DMS114 treated with DMSO at 0.1 percent for 48 hours (cell line): ENCODE data around the gene MPPED2.
"Not testable (repeated sequence)": the region's sequence is repeated elsewhere in the genome, so short reads cannot be mapped to it uniquely, and the experiment has no call there.

ENCODE experiments used
- DNase-seq: peaks from one replicate; lab custom pipeline; 2025; ENCODE audit not compliant: unreplicated experiment; lab: John Stamatoyannopoulos, UW

MPPED2 gene

DNA sequence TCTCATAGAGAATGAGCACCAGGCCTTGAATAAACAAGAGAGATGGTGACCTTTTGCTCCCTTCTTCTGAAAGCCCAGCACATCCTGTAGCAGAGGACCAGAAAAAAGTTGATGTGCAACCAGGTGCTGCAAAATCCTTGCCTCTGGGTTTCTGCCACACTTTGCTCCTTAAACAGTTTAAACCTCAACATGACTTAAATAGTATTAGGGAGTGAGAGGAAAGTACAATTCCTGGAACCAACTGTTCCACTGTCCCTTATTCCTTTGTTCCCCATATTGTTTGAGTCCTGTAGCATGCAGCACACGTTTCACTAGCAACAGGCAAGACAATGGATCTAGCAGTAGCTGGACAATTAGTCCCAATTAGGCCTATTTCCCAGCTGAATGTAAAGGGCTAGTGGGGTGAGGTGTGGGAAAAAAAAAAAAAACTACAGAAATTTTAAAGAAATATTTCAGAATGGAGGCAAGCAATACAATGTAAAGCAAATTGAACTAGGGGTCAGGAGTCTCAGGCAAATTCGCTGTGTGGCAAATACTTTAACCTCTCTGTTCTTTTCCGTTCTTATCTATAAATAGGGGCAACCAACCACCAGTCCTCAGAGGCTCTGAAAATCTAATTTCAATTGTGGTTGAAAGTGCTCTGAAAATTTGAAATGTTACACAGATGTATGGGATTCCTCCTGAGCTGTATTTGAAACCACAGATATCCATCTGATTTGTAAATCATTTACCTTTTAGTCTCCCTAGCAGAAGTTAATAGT lies 6.6 kb downstream of the MPPED2 start:
- no peak for DNase-seq

DNA sequence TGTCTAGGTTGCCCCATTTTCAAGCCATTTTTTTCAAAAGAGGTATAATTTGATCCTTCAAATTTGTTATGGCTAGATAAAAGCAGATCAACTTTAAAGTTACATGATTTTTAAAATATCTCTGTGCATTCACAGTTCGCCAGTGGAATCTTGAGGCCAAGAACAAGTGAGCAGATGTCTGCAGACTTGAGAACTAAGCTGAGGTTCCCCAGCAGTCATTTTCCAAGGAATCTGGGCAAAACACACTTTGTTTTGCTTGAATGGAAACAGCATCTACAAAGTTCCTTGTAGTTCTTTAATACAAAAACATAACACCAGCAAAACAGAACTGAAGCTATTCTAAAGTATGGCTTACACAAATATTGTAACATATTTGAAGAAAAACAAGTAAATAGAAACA lies 7.7 kb downstream of the MPPED2 start:
- DNase-seq, result no peak

DNA sequence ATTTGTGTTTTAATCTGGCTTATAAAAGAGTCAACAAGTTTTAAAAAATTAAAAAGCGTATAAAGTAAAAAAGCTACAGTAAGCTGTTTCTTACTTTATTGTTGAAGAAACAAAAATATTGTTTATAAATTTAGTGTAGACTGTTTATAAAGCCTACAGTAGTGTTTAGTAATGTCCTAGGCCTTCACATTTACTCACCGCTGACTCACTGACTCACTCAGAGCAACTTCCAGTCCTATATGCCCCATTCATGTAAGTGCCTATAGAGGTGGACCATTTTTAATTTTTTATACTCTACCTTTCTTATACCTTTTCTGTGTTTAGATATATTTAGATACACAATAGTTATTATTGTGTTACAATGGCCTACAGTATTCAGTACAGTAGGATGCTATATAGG lies 12.2 kb downstream of the MPPED2 start:
- no peak for DNase-seq

DNA sequence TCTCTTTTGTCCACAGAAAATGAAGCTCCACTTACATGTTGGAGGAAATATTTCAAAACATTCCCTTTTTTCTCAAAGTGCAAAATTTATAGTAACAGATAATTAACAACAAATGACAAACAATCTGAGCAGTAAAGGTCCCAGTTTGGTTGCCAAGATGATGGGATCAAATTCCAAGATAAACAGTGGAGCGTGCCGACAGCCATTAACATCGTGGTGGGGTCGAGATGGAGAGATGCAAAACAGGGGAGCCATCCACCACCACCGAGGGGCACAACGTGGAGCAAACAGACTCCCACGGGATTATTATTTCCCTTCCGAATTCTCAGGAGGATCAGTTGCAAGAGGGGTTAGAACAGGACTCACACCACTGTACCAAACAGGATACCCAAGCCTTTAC lies 17.2 kb downstream of the MPPED2 start:
- DNase-seq, result no peak

DNA sequence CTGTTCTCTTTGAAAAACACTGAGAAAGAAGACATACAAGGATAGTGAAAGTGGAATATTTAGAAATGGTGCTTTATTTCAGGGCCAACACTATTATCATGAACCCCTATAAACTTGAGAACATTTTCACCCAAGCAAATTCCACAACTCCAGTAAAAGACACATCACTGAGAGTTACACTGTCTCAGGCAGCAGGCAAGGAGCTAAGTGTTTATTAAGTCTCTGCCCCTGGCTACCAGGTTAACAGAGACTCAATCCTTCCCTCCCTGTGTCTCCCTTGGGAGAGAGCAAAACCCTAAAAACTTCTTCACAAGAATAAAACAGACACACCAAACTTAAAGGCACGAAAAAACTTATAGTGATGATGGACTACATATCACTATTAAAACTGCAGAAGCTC lies 18.5 kb downstream of the MPPED2 start:
- no peak for DNase-seq

DNA sequence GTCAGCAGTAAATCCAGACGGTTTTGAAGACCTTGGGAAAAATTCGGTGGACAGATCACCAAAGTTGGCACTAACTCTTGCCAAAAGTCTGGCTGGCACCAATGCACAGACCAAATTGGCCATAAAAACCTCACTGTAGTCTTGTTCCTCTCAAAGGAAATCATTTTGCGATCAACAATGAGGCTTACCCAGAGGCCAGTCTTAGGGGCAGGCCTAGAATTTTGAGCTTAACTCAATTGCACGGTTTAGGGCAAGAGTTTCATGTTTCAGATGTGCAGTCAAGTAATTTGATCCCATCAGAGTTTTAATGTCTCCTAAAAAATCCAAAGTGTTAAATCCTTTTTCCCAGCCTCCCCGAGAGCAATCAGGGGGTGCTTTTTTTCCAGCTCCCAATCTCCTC lies 19.0 kb downstream of the MPPED2 start:
- DNase-seq, result no peak

DNA sequence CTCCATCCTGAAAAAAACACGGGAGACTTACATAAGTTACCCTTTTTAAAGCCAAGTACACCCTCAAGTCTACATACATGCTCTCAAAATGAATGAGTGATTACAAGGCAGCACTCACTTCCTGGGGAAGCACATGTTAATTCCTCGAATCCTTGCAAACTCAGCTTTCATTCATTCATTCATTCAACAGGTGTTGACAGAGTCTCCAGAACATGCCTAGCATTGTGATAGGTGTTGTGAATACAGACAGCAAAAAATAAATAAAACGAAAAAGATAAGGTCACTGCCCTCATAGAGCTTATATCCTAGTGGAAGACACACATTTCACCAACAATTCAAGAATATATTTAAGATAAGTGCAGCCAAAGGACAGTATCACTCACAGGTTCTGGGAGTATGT lies 19.7 kb downstream of the MPPED2 start:
- no peak for DNase-seq

DNA sequence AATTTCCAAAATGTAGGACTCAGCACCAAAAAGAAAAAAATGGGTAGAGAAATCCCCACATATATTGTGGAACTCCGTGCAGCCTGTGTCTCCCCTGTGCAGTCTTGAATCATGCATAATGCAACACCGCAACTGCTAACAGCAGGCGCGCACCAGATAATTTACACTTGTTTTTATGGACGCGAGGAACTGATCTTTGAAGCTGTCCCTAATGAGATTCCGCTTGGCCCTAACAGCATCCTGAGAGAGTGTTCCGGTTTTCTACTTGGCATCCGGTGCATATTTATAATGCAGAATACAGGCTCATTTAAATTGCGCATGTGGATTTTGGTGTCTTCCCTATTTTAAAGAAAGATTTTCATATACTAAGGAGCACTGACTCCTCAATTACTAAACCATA lies 21.1 kb downstream of the MPPED2 start:
- DNase-seq, result no peak

DNA sequence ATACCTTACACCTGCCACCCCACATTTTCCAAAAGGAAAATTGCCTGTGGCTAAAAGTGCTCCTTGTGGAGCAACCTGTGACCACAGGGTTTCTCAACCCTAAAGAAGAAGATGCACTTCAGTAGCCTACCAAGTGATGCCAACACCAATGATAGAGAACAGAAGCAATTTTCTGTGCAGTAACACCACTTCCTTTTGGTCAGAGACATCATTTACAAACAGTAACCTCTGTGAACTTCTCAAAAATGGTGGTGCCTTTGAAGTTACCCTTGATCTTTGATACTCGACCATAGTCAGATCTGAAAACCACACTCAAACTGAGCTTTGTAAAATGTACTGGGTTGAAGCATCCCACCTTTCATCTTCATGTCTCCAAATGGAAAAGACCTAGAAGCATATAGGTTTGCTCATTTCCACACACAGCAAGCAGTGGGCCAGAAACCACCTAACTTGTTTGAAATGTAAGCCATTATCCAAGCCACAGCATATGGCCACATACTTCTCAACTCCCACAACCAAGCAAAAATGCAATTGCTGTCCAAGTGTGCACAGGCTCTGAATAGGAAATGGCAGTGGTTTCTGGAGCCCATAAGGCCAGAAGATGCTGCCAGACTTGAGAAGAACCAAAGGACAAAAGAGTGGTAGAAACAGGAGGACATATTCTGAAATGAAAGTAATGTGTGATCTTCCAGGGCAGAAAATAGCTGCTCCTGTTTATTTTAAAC lies 24.3 kb downstream of the MPPED2 start:
- DNase-seq, result no peak

DNA sequence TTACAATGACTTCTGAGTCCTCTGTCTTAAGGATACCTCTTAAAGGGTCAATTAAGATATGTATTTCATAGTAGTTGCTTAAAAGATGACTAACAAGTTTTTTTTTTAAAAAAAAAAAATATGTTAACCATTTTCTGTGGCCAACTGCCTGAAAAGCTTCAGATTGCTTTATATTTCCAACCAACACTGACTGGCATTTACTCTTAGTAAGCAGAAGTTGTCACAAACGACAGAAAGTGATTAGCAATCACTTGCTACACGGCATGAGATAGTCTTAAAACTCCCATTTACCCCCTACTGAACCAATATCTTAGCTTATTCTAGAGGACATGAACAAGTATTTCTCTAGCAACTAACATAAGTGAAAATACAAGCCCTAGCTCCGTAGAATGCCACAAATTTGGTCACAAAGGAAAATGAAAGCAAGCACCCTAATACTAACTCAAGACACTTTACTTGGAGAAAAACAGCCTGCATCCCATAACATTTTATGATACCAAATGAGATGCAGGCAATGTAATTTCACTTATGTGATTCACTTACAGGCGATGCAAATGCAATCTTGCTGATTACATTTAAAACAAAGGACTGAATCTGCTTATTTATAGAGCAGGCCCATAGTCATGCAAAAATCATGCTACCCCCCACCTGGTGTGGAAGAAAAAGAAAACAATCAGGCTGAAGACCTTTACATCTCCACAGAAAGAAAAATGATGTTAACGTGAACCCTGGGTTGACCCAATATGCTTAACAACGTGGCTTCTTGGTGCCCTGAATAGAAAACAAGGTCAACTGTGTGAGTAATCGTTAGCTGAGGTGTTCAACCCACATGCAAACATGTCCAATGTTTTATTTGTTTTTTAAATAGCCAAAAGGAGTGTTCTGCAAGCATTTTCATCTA lies 25.7 kb downstream of the MPPED2 start:
- no peak for DNase-seq

DNA sequence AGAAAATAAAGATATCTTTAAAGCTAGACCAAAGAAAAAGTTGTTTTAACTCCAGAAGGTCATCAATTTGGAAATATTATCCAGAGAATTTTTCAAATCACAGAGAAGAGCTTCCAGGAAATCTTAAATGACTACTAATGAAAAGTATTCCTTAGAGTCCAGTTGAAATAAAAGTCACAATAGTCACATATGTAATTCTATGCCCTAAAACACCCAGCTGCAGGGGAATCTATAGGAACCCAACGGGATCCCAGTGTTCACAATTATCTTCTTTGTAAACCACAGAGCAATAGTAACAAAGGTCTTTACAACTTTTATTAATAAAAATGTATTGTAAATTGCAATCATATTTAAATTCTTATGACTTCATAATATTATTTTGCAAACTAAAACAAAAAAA lies 27.1 kb downstream of the MPPED2 start:
- no peak for DNase-seq

DNA sequence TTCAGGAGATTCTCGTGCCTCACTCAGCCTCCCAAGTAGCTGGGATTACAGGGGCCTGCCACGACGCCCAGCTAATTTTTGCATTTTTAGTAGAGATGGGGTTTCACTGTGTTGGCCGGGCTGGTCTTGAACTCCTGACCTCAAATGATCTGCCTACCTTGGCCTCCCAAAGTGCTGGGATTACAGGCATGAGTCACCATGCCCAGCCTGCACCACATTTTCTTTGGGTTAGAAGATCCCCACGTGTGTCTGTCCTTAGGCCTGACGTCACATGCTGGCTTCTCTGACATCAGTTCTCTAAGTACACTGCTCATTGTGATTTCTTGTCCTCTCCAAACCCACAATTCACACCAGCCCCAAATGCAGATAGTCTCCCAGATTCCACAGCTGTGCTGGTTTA lies 31.6 kb downstream of the MPPED2 start:
- DNase-seq, result not testable (repeated sequence)

DNA sequence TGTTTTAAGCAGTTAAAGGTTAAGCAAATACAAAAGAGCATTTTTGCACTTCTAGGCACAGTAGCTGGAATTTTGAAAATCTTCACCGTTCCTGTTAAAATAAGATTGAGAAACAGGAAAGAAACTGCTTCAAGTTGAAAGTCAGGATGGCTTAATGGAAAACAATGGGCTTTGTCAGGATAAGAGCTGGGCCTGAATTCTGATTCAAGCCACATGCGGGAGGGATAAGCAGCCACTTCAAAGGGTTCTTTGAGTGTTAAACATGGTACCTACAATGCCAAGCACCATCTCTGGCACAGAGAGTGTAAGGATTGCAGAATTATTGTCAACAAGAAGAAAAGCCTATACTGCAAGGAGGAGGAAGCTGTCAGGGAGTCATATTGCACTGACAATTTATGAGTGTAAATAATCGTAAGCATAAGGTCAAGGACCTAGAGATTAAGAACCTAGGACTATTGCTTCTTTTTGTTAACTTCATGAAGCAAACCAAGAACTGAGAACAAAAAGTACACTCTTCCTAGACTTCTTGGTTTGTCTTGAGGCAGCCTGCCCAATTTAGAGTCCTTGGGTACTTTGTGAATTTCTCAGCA lies 32.5 kb downstream of the MPPED2 start:
- no peak for DNase-seq

DNA sequence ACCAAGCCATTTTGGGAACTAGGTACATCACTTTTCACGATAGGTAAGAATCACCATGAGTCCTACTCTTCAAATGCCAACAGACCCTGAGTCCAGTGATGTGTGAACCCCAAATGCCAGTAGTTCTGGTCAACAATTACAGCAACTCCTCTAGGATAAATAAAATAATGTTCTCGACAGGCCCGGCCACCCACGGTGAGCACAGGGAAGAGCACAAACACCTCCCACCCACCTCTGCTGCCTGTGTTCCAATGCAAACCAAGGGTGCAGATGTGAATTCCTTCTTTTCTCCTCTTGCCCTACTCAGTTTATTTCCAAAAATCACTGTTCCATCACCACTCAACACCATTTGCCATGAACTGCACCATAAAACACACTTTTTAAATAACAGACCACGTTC lies 33.3 kb downstream of the MPPED2 start:
- no peak for DNase-seq

DNA sequence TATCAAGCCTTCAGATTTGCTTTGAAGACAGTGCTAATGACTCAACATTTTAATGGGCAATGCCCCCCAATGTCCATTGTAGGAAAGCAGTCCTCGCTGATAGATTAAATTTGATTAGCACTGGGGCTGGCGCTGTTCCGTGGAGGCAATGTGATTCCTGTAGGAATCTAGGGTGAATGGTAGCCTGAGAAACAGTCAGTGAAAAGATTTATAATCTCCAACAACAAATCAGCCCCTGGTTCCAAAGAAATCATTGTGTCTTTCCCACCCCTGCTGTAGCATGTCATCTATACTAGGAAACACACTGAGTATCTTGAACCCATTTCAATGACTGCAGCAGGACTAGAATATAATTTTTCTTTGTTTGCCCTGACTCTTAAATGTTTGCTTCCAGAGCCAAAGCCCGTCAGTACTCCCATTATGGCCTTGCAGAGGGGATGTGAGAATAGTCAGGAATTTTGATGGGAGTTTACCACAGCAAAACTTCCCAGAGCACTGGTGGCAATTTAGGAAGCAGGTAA lies 36.1 kb downstream of the MPPED2 start:
- DNase-seq, result no peak

DNA sequence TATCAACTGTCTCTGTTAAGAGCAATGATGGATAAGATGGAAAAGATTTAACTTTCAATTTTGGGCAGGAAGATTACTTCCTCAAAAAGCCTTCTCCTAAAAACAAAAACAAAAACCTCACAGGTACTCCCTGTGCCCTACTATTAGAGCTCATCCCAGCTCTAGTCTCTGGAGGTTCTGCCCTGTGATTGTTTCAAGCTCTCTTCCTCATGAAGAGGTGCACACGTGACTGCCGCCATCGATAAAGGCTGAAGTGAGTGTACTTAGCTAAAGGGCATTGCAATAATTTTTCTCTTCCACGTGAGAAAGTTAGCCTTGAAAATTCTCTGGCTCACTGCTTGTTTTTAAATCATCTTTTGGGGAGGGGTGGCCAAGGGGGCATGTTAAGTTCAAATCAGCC lies 36.6 kb downstream of the MPPED2 start:
- DNase-seq, result no peak

DNA sequence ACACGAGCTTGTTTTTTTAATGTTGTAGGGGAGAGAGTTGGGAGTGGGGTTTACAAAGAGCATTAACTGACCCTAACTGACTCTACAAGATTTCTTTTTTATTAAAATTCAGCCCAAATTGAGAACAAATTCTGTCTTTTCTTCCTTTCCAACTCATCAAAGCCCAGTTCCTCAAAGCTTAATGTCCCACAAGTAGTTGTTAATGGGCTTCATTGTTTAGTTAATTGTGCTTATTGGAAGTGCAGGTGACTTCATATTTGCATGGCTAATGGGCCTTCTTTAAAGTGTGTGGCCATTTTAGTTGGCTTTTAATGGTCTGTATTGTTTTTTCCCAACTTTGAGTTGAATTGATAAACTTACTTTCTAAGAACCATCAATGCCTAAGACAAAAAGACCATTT lies 39.8 kb downstream of the MPPED2 start:
- DNase-seq, result no peak

DNA sequence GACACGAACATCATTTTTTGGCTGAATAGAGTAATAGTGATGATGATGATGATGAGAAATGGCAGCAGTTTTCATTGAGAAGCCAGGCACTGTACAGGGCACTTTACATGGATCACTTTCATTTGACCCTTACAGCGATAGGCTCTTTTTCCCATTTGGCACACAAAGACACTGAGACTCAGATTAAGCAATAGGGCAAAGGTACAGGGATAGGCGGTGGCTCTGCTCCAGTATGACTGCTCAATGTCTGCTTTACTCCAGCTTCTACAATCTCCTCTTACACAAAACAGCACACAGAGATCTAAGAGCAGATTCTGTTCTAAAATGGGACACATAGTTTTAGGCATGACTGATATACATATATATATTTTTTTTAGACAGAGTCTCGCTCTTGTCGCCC lies 40.6 kb downstream of the MPPED2 start:
- no peak for DNase-seq

DNA sequence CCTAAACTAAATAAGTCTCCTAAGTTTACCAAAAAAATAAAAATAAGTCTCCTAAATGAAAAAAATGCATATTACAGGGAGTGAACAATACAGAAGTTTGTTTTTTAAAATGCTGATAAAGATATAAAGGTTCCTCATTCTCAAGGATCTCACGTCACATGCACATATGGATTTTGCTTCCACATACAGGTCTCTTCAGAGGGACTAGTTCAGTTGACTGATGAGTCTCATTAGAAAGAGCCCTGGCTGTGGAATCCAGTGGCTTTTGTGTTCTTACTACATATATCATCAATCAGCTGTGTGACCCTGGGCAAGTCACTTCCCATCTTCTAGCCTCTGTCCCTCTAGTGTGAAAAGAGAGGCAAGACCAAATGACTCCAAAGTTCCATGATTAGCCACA lies 43.1 kb downstream of the MPPED2 start:
- DNase-seq, result no peak

DNA sequence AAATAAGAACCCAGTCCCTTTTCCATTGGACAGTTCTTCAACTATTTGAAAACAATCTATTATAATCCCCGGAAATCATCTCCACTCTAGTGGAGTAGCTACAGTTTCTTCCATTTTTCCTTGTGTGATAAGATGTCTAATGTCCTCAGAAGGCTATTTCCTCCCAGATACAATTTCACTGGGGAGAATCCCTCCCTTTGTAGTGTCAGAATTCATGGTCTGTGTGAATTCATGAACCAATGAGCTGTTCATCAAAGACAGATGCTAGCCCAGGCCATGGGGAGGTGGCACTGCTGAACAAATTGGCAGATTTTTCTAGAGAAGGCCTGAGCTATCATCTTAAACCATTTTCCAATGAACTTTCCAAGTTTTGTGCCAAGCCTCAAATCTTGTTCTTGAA lies 45.4 kb downstream of the MPPED2 start:
- DNase-seq, result no peak

DNA sequence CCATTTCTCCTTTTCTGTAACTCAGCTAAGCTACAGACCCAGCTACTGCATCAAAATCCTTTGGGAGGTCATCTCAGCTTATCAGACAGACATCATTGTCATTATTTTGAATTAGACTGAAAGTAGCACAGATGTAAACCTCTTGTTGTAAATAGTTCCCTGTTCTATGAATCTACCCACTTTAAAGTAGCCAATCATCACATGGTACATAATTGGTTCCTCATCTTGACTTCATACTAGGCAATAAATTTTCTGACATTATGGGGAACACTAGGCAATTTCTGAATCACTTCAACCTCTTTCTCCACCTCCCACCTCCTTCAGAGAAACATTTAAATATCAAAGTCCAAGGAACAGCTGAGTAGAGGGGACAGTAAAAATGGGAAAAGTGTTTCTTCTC lies 47.9 kb downstream of the MPPED2 start:
- DNase-seq, result no peak
